SW 1271 (cell line): ENCODE results near the gene COL17A1.
A peak's percentile ranks its signal among the peaks of the same experiment; 100 is the strongest.

Source experiments
- DNase-seq, 2 experiments: peaks; one replicate each; lab custom pipeline; 2025; lab: John Stamatoyannopoulos, UW

Gene COL17A1

DNA sequence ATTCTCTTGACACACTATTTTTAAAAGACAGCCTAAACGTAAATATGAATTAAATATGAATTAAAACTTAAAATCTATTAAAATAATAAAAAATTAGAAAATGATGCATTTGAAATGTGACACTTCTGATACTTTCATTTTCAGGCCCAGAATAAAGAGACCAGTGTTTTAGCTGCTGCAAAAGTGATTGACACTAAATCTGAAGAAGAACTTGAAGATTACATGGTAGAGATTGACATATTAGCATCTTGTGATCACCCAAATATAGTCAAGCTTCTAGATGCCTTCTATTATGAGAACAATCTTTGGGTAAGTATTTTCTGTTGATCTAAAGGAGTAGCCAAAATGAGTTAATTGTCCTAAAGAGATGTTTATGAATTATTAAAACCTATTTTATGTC, 95.1 kb downstream of the COL17A1 start:
- no peak for DNase-seq

DNA sequence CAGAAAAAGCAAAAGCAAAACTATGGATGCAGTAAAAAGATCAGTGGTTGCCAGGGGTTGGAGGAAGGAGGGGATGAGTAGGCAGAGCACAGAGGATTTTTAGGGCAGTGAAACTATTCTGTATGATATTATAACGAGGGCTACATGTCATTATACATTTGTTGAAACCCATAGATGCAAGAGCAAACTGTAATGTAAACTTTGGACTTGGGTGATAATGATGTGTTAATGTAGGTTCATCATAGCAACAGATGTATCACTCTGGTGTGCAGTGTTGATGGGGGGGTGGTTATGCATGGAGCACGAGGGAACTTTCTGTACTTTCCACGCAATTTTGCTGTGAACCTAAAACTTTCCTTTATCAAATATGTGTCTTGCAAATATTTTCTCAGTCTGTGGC, 95.6 kb downstream of the COL17A1 start:
- no peak for DNase-seq

DNA sequence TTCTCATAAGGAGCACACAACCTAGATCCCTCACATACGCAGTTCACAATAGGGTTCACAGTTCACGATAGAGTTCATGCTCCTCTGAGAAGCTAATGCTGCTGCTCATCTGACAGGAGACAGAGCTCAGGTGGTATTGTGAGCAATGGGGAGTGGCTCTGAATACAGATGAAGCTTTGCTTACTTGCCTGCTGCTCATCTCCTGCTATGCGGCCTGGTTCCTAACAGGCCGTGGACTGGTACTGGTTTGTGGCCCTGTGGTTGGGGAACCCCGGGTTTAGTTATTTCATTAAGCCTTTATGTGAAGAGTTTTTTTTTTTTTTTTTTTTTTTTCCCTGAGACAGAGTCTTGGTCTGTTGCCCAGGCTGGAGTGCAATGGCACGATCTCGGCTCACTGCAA, 99.3 kb downstream of the COL17A1 start:
- DNase-seq = no peak

DNA sequence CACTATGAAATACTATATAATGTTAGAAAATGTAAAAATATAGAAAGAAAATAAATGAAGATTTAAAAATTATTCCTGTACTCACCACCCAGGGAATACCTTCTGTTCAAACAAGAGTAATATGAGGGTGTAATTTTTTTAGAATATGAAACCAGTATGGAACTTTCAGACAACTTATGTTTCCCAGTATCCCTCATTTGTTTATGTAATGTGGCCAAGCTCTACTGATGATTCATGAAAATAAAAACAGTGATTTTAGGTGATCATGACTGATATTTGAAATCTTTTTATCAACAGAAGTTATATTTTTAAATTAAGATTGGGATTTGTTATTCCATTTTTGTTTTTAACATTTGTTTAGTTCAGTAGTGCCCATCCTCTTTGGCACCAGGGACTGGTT, 100.0 kb downstream of the COL17A1 start:
- no peak for DNase-seq

DNA sequence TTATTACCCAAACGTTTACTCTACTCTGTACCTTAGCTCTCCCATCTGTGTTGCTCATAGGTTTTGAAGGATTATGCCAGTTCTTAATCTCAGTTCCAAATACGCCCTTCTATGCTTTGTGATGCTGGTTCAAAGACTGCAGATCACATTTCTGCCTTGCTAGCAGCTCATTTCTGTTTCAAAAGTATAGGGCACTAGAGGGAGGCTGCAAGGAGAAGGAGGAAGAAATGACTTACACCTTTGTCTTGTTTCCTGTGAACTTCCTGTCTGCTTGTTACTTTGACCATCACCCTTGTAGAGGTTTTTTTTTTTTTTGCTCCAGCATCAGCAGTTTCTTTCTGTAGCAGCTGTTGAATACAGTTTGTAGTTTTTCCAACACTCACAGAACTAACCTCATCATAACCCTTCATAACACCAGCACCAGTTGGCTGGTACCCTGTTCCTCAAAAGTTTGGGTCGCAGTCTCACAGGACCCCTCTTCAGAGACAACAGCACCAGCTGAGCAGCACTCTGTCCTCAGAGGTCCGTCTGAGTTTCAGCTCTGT, 102.2 kb downstream of the COL17A1 start:
- DNase-seq = no peak

DNA sequence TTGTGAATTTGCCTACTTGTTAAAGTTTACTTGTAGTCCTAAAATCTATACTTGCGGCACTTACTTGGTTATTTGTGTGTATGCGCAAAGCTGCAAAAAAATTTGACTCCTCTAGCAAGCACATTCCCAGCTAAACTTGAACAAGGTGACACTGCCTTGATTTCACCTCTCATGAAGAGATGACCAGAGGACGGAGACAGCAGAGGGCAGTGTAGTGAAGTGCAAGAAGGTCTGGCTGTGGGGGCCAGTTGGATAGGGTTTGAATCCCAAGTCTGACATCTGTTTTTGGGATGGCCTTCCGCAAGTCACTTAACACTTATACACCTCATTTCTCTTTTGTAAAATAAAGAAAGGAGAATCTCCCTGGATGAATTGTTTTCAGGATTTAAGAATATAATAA, 103.0 kb downstream of the COL17A1 start:
- DNase-seq = peak in 1 of 2 experiments; percentile 5
